Neural cell (in vitro differentiated cells): Measurements from ENCODE around the gene MYRIP. TPM values are rescaled to one million over a fixed set of nuclear protein-coding genes. Genes with fewer than 3 reads are reported as not detected.

Experiments used
- H2AFZ ChIP-seq: fragments of 200-600, 300-800 bp; sonication (generic), shearing (Covaris generic); 2 replicates; pipeline ENCODE4 v1.6.0; 2014; ENCODE audit warnings: low read depth, mild to moderate bottlenecking, antibody characterized with exemption, low read length, moderate library complexity
- H3F3A ChIP-seq: fragments of 200-600 bp; shearing (Covaris generic); 2 replicates; pipeline ENCODE4 v1.6.1; 2016; ENCODE audit warnings: mild to moderate bottlenecking, moderate library complexity, mixed read lengths, antibody characterized with exemption, low read length; ENCODE audit not compliant: insufficient read depth, poor library complexity, severe bottlenecking
- H3K27ac ChIP-seq: fragments of 200-600, 300-800 bp; sonication (generic), shearing (Covaris generic); 2 replicates; pipeline ENCODE4 v1.5.1; 2014; ENCODE audit warnings: mild to moderate bottlenecking, low read length, moderate library complexity
- H3K27me3 ChIP-seq: fragments of 300-800, 200-600 bp; sonication (generic), shearing (Covaris generic); 2 replicates; pipeline ENCODE4 v1.6.0; 2014; ENCODE audit warnings: mild to moderate bottlenecking, low read depth, low read length, moderate library complexity; ENCODE audit not compliant: insufficient read depth
- H3K36me3 ChIP-seq: fragments of 300-800, 200-600 bp; sonication (generic), shearing (Covaris generic); 2 replicates; pipeline ENCODE4 v1.5.1; 2014; ENCODE audit warnings: mild to moderate bottlenecking, antibody characterized with exemption, low read length, moderate library complexity; ENCODE audit not compliant: insufficient read depth
- H3K4me2 ChIP-seq: fragments of 300-800, 200-600 bp; sonication (generic), shearing (Covaris generic); 2 replicates; pipeline ENCODE4 v1.6.0; 2014; ENCODE audit warnings: mild to moderate bottlenecking, low read length
- H3K4me3 ChIP-seq: fragments of 300-800, 200-600 bp; sonication (generic), shearing (Covaris generic); 2 replicates; pipeline ENCODE4 v1.5.1; 2014; ENCODE audit warnings: mild to moderate bottlenecking, low read length, moderate library complexity
- H3K79me2 ChIP-seq: fragments of 200-600 bp; shearing (Covaris generic); replicated peaks from 2 replicates; pipeline ENCODE4 v1.6.0; 2014; ENCODE audit warnings: mild to moderate bottlenecking, low read length, moderate library complexity; ENCODE audit not compliant: insufficient read depth
- H3K9ac ChIP-seq: fragments of 300-800, 200-600 bp; sonication (generic), shearing (Covaris generic); 2 replicates; pipeline ENCODE4 v1.6.1; 2016; ENCODE audit warnings: mild to moderate bottlenecking, low read length, mixed read lengths
- H3K9me2 ChIP-seq: fragments of 200-600 bp; shearing (Covaris generic); 2 replicates; pipeline ENCODE4 v1.6.1; 2016; ENCODE audit warnings: mild to moderate bottlenecking, low read length, mixed read lengths; ENCODE audit not compliant: insufficient read depth
- H3K9me3 ChIP-seq: fragments of 200-600, 300-800 bp; sonication (generic), shearing (Covaris generic); 2 replicates; pipeline ENCODE4 v1.6.1; 2016; ENCODE audit warnings: mild to moderate bottlenecking, mixed run types, low read length, moderate library complexity, mixed read lengths
- H4K20me1 ChIP-seq: fragments of 200-600 bp; shearing (Covaris generic); 2 replicates; pipeline ENCODE4 v1.6.1; 2016; ENCODE audit warnings: mild to moderate bottlenecking, mixed run types; ENCODE audit not compliant: insufficient read depth
- EP300 ChIP-seq: fragments of 450-650 bp; conservative IDR thresholded peaks from 2 replicates; pipeline ENCODE4 v1.6.1; 2014; ENCODE audit warnings: antibody characterized with exemption, mild to moderate bottlenecking, moderate library complexity; ENCODE audit not compliant: poor library complexity, severe bottlenecking
- EZH2 ChIP-seq: fragments of 200-600, 300-800 bp; shearing (Covaris generic), sonication (generic); IDR thresholded peaks from 2 replicates; pipeline ENCODE4 v1.6.1; 2014; ENCODE audit warnings: antibody characterized with exemption, low read length, borderline replicate concordance, mild to moderate bottlenecking; ENCODE audit not compliant: insufficient read depth, poor library complexity, severe bottlenecking
- MXI1 ChIP-seq: fragments of 450-650 bp; conservative IDR thresholded peaks from 2 replicates; pipeline ENCODE4 v1.6.1; 2014; ENCODE audit warnings: antibody characterized with exemption, mild to moderate bottlenecking; ENCODE audit not compliant: poor library complexity, severe bottlenecking
- POLR2AphosphoS5 ChIP-seq: IDR thresholded peaks from 2 replicates; pipeline ENCODE4 v1.6.1; 2012
- RAD21 ChIP-seq: fragments of 450-650 bp; conservative IDR thresholded peaks from 2 replicates; pipeline ENCODE4 v1.6.1; 2014; ENCODE audit warnings: antibody characterized with exemption, mild to moderate bottlenecking, moderate library complexity
- SMC3 ChIP-seq: fragments of 450-650 bp; conservative IDR thresholded peaks from 2 replicates; pipeline ENCODE4 v1.6.1; 2014; ENCODE audit warnings: antibody characterized with exemption, mild to moderate bottlenecking, moderate library complexity; ENCODE audit not compliant: poor library complexity
- TAF1 ChIP-seq: IDR thresholded peaks from 2 replicates; pipeline ENCODE4 v1.6.1; 2012; ENCODE audit warnings: low read depth
- polyA plus RNA-seq: library from polyadenylated mRNA; depleted of rRNA; stranded (reverse); fragments of >200 nt; gene quantifications from 2 replicates; pipeline ENCODE4 v1.2.3, GENCODE V29; 2014
- TF ChIP-seq, protein P1 (sequence below): IDR thresholded peaks from 2 replicates; pipeline ENCODE4 v1.6.1; 2012; ENCODE audit warnings: borderline replicate concordance
- TF ChIP-seq, protein P2 (sequence below): fragments of 450-650 bp; IDR thresholded peaks from 2 replicates; pipeline ENCODE4 v1.5.1; 2014; ENCODE audit warnings: antibody characterized with exemption, mild to moderate bottlenecking, moderate library complexity; ENCODE audit not compliant: poor library complexity, severe bottlenecking

The MYRIP gene
- polyA plus RNA-seq, 1 donor from 2014 or later, result 0.76 TPM

DNA sequence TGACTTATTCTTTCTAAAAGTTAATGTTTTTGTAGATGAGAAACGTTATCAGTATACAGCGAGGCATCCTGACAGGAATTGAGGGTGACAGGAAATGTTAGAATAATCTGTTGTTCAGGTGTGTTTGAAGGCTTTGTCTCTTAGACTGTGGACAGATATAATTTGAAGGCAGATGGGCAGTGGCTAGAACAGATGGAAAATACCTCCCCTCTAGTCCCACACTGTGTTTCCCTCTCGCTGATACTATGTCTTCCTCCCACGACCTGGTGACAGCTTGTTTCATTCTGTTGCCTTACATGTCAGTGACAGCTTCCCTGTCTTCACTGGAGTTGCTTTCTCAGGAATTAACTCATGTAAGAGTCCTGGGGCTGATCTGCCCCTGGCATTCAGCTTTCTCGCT lies 125.3 kb downstream of the MYRIP start:
- no peak overlapping the region for H3K27ac ChIP-seq
- no peaks in the 10 kb centered on the region for H3K9me2 ChIP-seq
- TF ChIP-seq EZH2, result no peak
- TF ChIP-seq EP300, result no peak
- TF ChIP-seq RAD21, result no peak
- no peak for TF ChIP-seq SMC3
- TF ChIP-seq, protein P1, sequence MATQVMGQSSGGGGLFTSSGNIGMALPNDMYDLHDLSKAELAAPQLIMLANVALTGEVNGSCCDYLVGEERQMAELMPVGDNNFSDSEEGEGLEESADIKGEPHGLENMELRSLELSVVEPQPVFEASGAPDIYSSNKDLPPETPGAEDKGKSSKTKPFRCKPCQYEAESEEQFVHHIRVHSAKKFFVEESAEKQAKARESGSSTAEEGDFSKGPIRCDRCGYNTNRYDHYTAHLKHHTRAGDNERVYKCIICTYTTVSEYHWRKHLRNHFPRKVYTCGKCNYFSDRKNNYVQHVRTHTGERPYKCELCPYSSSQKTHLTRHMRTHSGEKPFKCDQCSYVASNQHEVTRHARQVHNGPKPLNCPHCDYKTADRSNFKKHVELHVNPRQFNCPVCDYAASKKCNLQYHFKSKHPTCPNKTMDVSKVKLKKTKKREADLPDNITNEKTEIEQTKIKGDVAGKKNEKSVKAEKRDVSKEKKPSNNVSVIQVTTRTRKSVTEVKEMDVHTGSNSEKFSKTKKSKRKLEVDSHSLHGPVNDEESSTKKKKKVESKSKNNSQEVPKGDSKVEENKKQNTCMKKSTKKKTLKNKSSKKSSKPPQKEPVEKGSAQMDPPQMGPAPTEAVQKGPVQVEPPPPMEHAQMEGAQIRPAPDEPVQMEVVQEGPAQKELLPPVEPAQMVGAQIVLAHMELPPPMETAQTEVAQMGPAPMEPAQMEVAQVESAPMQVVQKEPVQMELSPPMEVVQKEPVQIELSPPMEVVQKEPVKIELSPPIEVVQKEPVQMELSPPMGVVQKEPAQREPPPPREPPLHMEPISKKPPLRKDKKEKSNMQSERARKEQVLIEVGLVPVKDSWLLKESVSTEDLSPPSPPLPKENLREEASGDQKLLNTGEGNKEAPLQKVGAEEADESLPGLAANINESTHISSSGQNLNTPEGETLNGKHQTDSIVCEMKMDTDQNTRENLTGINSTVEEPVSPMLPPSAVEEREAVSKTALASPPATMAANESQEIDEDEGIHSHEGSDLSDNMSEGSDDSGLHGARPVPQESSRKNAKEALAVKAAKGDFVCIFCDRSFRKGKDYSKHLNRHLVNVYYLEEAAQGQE, result no peak
- TF ChIP-seq, protein P2, sequence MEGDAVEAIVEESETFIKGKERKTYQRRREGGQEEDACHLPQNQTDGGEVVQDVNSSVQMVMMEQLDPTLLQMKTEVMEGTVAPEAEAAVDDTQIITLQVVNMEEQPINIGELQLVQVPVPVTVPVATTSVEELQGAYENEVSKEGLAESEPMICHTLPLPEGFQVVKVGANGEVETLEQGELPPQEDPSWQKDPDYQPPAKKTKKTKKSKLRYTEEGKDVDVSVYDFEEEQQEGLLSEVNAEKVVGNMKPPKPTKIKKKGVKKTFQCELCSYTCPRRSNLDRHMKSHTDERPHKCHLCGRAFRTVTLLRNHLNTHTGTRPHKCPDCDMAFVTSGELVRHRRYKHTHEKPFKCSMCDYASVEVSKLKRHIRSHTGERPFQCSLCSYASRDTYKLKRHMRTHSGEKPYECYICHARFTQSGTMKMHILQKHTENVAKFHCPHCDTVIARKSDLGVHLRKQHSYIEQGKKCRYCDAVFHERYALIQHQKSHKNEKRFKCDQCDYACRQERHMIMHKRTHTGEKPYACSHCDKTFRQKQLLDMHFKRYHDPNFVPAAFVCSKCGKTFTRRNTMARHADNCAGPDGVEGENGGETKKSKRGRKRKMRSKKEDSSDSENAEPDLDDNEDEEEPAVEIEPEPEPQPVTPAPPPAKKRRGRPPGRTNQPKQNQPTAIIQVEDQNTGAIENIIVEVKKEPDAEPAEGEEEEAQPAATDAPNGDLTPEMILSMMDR, result no peak
- TF ChIP-seq POLR2AphosphoS5, result no peak
- TF ChIP-seq MXI1, result no peak
- TF ChIP-seq TAF1, result no peak
- no peaks in the 10 kb centered on the region for H3K36me3 ChIP-seq
- no peaks in the 10 kb centered on the region for H3F3A ChIP-seq
- H3K4me2 ChIP-seq, result no peak overlapping the region
- no peaks in the 10 kb centered on the region for H3K27me3 ChIP-seq
- no peak overlapping the region for H3K9ac ChIP-seq
- no peak overlapping the region for H3K4me3 ChIP-seq
- no peaks in the 10 kb centered on the region for H4K20me1 ChIP-seq
- no peak overlapping the region for H2AFZ ChIP-seq
- no peaks in the 10 kb centered on the region for H3K9me3 ChIP-seq
- no peaks in the 10 kb centered on the region for H3K79me2 ChIP-seq

DNA sequence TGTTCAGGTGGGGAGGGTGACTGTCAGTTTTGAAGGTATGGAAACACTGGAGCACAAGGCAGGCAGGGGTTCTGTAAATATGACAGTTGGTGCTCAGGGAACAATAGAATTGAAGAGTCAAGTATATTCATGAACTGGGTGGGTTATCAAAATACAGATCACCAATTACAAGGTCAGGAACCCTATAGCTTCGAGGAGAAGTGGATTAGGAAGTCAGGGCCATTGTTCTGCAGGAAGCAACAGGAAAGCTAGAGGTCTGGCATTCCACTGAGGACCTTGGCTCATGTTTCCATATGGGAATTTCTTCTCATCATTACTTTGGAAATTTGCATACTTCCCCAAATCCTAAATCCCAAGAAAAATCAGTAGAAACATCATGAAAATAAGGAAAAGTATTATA lies 125.9 kb downstream of the MYRIP start:
- no peak overlapping the region for H3K4me2 ChIP-seq
- no peak overlapping the region for H3K4me3 ChIP-seq
- no peaks in the 10 kb centered on the region for H3K9me3 ChIP-seq
- H3K79me2 ChIP-seq, result no peaks in the 10 kb centered on the region
- no peak overlapping the region for H2AFZ ChIP-seq
- no peaks in the 10 kb centered on the region for H4K20me1 ChIP-seq
- TF ChIP-seq, protein P2, result no peak
- TF ChIP-seq, protein P1, result no peak
- TF ChIP-seq RAD21 (no peak), MXI1 (no peak), EP300 (no peak), SMC3 (no peak), EZH2 (no peak), TAF1 (no peak)
- no peak overlapping the region for H3K9ac ChIP-seq
- H3K36me3 ChIP-seq, result no peaks in the 10 kb centered on the region
- H3K27ac ChIP-seq, result no peak overlapping the region
- H3F3A ChIP-seq, result no peaks in the 10 kb centered on the region
- no peaks in the 10 kb centered on the region for H3K9me2 ChIP-seq
- H3K27me3 ChIP-seq, result no peaks in the 10 kb centered on the region
